NCI-H187 treated with DMSO at 0.1 percent for 48 hours (cell line): ENCODE measurements around the gene THAP12.
"Not testable (repeated sequence)": the region's sequence is repeated elsewhere in the genome, so short reads cannot be mapped to it uniquely, and the experiment has no call there.

Experiments used
- DNase-seq: peaks from one replicate; lab custom pipeline; 2025; lab: John Stamatoyannopoulos, UW

THAP12 gene

DNA sequence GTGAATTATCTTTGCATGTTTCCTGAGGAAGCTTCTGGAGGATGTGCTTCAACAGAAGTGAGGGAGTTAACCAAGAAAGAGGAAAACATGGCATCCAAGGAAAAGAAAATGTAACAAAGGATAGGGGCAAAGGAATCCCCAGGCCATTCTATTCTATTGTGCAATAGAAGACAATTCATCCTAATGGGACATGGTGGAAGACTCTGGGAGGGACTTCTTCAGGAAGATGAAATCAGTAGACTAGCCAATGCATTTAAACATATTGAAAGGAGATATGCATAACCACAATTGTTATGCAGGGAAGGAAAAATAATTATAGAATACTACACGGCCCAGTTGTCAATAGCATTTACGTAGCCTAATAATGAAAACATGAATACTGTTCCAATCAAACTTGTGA is 55.7 kb downstream of the THAP12 start:
- DNase-seq: no peak

DNA sequence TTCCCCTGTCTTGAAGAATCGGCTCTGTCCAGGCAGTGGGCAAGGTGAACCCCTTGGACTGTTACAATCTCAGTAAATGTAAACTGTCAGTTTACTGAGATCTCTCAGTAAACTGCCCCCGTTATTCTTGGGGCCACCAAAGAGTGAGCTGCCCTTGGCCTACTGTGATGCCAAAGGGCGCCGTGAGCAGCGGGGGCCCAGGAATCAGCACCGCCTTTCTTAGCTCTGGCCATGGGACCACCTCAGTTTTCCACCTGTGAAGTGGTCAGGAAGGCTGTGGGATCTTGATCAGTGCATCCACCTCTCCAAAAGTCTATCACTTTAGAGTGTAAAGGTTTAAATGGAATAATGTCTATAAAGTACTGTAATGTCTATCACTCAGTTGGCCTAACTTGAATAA is 57.1 kb downstream of the THAP12 start:
- DNase-seq: no peak

DNA sequence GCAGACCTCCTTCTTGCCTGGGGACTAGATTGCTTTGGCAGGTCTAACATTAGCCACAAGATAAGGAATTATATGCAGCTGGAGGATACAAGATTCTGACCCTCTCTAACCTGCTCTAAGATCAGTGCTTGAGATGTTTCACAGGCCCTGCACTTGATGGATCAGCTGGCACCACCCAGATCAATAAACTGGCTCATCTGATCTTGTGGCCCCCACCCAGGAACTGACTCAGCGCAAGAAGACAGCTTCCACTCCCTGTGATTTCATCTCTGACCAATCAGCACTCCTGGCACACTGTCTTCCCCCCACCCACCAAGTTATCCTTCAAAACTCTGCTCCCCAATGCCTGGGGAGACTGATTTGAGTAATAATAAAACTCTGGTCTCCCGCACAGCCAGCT is 57.6 kb downstream of the THAP12 start:
- DNase-seq: not testable (repeated sequence)

DNA sequence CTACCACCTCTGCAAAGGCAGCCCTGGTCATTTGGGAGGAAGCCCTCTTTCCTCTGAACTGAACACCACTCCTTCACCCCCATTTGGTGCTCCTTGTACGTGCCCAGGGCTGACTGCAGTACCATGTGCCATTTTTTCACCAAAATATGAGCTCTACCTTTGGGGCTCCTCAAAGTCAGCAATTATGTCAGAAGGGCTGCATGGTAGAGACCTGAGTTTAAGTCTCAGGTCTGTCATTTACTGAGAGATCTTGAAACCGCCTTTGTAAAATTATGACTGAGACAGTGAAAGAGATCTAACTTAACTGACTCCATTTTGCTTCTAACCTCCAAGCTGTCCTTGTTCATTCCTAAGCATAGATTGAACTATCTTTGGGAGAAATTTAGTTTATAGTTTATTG is 58.0 kb downstream of the THAP12 start:
- DNase-seq: no peak

DNA sequence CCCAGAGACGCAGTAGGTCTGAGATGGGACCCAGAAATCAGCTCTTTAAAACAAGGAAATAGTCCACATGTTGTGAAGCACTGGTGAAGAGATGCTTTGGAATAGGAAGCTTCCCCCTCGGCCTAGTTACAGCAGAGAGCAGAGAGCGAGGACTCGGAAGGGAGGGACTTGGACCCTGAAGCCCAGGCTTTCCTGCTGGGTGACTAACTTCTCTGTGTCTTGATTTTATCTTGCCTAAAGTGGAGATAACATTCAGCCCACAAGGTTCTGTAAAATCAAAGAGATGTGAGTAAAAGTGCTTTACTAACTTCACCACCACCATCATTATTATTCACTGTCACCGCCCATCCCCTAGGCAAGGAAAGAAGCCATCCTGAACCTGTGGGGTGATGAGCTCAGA is 58.4 kb downstream of the THAP12 start:
- DNase-seq: no peak

DNA sequence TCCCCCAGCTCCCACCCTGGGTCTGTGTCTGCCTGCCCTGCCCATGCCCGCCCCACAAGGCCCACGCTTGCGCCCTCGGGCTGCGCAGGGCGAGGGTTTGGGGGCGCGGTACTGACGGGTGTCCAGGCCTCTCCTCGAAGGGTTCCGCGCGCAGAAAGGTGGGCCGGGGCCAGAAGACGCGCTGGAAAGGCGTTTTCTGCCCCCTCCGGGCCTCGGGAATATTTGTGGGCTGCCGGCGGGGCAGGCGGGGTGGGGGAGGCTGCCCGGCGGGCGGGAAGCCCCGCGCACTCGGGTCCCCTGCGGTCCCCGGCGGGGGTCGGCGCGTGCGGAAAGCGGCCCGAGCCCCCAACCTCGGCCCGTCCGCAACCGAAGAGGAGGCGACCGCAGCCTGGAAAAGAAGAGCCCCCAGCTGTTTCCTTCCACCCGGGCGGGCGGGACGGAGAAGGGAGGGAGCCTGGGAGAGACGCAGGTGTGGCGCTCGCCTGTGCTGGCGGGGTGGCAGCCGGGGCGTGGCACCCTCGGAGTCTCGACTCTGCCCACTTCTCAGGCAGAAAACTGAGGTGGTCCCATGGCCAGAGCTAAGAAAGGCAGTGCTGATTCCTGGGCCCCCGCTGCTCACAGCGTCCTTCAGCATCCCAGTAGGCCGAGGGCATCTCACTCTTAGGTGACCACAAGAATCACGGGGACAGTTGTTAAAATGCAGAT is 59.0 kb downstream of the THAP12 start:
- no peak for DNase-seq

DNA sequence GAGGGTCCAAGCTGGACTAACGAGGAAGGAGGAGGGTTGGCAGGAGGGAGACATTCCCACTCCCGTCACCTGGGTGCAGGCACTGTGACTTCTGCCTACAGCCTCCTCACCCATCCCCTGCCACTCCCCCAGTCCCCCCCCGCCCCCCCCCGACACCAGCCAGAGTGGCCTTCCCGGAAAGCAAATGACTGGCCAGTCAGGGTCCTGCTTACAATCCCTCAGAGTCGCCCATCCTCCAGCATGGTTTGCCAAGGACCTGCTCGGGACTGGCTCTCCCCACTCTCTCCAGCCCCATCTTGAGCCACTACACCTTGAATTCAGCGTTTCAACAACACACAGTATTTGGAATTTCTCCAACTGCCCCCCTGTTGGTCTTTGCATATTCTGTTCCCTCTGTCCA is 59.6 kb downstream of the THAP12 start:
- no peak for DNase-seq

DNA sequence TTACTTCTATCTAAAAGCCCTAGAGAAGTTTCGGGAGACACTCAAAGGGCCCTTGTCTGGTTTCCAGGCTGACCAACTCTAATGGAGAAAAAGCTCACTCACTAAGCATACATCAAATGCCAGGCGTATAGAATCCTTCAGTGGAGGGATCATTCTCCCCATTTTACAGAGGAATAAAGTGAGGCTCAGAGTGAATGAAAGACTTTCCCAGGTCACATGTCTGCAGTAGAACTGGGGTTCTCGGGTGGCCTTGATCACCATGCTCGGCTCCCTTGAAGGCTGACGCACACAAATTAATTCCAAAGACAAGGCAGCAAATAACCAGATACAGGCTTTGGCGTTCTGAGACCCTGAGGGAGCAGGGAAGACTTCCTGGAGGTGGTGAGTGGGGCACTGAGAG is 60.0 kb downstream of the THAP12 start:
- no peak for DNase-seq

DNA sequence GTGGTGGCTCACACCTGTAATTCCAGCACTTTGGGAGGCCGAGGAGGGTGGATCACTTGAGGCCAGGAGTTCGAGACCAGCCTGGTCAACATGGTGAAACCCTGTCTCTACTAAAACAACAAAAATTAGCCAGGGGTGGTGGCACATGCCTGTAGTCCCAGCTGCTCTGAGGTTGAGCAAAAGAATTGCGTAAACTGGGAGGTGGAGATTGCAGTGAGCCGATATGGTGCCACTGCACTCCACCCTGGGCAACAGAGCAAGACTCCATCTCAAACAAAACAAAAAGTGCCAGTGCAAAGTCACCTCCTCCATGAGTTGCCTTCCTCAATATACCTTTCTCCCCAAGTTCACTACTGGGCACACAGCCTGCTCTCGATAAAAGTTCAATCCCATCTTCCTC is 61.1 kb downstream of the THAP12 start:
- DNase-seq: not testable (repeated sequence)

DNA sequence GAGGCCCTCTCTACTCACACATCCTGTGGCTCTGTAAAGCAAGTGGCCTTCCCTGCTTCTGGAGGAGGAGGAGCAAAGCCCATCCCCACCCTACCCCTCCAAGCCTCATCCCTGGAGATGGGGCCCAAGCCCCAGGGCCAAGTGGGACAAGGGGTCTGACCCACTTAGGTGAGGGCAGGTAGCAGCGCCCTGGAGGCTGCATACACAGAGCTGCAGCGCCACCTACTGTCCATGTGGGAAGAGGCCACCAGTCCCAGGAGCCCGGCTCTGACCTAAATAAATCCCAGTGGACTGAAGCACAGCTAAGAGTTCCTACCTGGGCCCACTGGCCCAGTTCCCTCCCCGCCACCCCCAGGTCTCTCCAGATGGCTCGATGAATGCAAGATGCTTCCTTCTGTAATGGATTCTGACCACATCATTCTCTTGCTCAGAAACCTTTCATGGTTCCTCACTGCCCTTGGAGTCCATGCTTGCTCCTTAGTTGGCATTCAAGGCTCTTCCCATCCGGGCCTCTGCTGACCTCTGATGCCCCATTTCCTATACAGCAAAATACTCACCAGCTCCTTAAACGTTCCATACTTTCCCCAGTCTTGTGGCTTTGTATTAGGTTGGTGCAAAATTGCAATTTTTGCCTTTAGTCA is 62.1 kb downstream of the THAP12 start:
- no peak for DNase-seq

DNA sequence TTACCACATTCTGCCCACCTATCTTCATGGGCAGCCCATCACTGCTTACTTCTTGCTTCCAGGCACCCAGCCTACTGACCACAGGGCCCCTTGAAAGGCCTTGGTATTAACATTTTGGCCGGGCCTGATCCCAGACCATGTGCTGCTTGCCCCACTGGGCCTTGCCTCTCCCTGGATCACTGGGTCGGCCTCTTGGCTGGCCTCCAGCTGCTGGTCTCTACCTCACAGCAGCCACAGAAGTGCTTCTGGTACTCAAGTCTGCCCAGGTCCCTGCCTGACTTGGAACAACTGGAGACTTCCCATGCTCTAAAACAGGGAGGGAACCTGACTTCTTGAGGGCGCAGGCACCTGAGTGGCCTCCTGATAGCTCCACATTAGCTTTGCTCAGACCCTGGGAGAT is 63.6 kb downstream of the THAP12 start:
- DNase-seq: no peak

DNA sequence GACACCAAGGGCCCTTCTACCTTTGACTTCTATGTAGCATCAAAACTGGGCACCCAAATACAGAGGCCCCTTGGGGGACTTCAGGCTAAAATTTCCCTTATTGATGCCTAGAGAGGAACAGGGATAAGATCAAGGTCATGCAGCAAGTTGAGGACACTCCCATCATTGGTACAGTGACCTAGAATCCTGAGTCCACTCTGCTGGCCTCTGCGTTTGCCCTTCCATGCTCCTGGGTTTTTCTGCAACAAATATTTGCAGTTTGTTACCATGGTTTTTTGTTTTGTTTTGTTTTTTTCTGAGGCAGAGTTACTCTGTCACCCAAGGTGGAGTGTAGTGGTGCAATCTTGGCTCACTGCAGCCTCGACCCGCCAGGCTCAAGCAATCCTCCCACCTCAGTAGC is 64.2 kb downstream of the THAP12 start:
- DNase-seq: no peak

DNA sequence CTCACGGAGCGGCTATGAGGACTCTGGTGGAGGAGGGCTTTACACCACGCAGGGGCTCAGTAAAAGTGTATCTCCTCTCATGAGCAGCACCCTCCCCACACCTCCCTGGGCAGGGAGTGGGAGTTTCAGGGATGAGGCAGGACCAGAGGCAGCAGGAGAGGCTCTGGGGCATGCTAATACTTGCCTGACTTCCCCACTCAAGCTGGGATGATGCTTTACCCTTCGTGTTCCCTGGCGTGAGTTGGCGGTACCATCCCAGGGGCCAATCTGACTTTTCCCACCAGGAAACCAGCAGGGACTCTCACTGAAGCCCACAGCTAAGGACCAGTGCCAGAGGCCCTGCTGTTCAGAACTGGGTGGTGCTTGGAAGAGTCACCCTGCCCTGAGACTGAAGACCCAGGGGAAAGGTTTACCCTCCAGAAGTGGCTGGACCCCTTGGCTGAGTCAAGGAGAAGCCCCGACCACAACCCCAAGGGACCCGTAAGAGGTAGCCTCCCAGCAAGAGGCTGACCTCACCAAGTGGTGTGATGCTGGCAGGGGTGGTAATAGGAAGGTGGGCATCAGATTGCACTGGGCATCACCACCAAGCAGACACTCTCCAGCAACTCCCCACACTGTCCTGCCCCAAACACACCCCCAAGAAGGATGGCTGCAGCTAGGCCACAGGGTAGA is 65.6 kb downstream of the THAP12 start:
- no peak for DNase-seq

DNA sequence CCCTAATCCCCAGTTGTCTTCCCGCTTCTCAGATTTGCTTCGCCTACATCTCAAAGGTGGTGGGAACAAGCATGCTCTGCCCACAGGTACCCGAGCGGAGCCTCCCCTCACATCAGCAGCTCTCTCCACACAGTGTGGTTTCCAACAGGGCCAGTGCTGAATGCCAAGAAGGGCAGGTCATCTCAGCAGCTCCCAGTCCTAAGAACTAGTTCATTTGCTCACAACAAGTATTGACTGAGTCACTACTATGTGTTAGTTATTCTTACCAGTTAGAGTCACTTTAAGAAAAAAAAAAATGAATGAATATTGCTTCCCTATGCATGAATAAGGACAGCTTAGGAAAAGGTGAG is 66.2 kb downstream of the THAP12 start:
- DNase-seq: no peak

DNA sequence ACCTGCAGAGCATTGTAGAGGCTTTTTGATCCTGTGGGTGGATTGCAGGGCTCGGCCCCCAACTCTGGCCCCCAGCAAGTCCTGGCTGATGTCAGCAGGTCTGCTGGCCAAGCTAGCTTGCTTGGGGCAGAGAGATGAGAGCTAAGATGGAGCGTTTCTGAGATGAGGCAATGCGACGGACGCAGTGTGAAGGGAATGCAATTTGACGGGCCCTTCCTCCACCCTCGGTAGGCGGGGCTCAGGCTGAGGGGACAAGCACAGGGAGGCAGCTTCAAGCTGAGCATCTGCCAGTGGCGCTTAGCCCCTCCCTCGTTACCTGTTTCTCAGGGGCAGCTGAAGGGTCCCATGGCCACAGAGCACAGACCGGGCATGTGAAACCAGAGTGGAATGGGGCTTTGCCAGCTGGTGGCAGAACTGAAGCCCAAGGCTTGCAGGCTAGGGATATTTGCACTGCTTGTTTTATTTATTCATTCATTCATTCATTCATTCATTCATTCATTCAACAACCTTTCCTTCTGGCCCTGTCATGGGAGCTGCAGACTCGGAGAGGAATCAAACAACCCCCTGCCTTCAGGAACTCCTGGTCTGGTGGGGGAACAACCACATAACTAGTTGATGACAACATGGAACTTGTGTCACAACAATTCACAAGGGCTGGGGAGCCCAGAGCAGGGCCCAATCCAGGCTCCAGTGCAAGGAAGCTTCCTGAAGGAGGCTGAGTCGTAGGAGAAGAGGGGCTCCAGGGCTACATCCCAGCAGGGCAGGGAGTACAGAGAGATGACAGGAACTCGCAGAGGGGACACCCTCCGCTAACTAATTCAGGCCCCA is 66.8 kb downstream of the THAP12 start:
- DNase-seq: no peak

DNA sequence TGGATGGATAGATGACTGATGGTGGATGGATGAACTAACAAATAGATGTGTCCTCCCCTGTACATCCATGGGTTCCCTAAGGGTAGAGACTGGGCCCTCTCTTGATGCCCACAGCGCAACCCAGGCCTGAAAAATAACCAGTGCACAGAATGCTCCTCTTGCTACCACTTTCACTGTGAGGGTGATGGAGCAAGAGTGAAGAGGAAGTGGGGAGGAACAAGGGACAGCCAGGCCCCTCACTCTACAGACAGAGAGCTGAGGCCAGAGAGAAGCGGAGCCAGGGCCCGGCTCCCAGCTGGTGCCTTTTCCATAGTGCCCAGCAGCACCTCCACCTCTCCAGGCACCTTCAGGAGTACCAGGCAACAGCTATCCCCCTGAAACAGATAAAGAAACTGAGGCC is 67.7 kb downstream of the THAP12 start:
- DNase-seq: no peak

DNA sequence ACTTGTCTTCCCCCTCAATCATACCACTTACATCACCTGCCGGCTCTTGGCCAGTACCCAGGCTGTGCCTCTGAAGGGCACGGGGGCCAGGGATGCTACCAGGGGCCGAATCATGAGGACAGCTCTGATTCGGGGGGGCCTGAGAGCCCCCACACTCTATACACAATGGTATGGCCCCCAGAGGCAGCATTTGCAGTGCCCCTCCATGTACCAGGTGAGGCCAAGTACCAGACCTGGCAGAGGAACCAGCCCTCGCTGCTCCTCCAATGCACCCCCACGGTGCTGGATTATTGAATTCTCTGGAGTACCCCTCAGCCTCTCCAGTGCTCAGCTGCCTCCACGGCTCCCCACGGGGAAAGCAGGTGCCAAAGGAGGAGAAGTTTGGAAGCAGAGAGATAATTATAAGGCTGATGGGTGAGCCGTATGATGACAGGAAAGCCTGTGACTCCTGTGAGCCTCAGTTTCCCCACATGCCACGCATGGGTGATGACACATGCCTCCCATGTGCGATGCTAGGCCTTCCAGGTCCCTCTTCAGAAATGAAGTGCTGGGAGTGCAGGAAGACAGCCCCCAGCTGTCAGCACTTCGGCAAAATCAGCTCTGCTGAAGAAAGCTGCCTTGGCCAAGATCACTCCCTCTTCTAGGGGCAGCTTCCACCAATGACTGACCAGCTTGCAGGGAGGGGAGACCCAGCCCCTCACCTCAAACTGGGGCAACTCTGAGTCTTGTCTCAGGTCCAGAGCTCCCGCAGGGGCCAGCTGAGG is 69.9 kb downstream of the THAP12 start:
- DNase-seq: no peak

DNA sequence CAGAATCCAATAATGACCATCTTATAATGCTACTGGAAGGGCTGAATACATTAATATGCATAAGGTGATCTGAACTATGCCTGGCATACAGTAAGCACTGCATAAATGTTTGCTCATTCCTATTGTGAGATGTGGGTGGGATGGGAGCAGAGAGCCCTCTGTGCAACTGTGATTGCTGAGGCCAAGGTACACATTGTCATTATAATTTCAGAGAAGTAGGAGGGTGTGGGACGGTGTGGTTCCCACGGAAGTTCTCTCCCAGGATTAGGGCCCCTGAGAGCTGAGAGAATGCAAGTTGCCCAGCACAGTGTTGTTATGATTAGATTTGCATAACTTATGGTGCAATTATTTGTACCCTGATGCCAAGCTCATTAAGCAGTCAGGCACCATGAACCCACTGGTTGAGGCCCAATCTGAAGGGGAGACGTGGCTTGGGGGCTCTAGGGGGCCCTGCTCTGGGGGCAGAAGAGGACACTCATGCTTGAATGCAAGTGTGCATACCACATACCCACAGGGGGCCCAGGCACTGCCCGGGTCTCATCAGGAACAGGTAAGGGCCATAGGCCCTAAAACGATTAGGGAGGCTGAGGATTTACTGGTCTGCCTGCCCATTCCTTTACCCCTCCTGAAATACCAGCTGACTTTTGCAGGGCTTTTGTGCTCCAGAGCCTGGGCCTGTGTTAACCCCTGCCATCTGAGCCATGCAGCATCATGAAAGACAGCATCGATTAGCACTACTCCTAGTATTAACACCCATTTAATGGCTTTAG is 72.8 kb downstream of the THAP12 start:
- DNase-seq: no peak

DNA sequence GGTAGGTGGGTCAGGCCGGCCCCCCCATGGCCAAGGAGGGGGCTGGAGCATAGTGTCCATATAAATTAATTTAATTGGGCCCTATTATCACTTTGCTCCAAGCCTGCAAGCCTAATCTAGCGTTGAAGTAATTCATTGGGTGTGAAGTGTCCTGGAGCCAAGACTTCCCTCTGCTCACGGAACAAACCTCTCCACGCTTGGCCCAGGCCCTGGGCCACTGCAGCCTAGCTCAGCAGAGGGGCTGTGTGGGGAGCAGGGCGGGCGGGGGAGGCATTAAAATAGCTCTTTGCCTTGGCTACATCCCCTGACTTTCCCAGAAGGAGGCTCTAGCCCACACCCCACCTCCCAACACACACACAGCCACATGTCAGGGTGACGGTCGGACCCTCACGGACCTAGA is 73.5 kb downstream of the THAP12 start:
- no peak for DNase-seq

DNA sequence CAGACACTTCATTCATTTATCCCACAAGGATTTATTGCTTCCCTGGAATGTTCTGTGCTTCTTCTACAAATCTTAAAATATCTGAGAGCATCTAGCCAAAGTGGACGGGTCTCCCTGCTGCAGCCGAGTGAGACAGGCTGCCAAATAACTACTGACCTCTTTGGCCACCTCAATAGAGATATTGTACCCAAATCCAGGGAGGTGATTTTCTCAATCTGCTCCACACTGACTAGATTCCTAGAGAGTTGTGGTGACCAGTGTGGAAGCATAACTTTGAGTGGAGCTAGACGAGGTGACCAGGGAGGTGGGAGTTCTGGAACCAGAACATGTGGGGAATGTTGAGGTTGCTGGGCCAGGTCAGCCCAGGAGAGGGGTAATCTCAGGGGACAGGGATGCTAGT is 77.5 kb downstream of the THAP12 start:
- DNase-seq: no peak

DNA sequence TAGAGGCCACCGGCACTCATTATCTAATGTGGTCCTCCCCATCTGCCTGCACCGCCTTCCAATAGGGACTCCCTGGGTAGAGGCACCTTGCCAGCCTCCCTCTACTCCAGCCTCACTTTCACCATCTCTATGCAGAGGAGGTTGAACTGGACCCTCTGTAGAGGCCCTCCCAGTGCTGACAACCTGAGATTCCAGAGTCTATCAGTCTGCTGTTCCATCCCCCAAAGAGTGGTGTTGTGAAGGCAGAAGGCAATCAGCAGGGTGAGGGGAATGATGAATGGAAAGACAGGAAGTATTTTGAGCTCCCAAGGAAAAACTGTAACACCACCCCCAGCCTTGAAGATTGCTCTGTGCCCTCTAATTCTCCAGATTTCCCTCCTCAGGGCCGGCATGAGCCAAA is 77.9 kb downstream of the THAP12 start:
- DNase-seq: no peak
